GM12878 (cell line): Measurements from ENCODE around the gene IL3RA. TPM values are rescaled to one million over a fixed set of nuclear protein-coding genes. Genes with fewer than 3 reads are reported as not detected.

Experiments used
- ATAC-seq: fragments of 200-7000 bp; cut with Tn5 transposase; 3 replicates; pipeline ENCODE4 v1.9.1; 2020; ENCODE audit warnings: mild to moderate bottlenecking, moderate library complexity
- BruUV-seq: library from RNA; stranded (reverse); fragments of 400-500 nt; replicated peaks from 2 replicates; lab custom pipeline; 2021; lab: Mats Ljungman, UMichigan
- CTCF ChIA-PET: fragments of 300-600 bp; sonication (Branson Sonifier 250); formaldehyde crosslinking; extraction: SDS; loops from one replicate; lab custom pipeline; 2021; ENCODE audit warnings: inconsistent platforms; lab: Yijun Ruan, JAX
- POLR2A ChIA-PET: fragments of 350-600 bp; formaldehyde crosslinking; extraction: SDS; loops from one replicate; lab custom pipeline; 2021; ENCODE audit warnings: inconsistent platforms; lab: Charles Lee
- RAD21 ChIA-PET: fragments of 300-600 bp; sonication (Branson Sonifier 250); formaldehyde crosslinking; loops from one replicate; lab custom pipeline; 2023; ENCODE audit warnings: antibody characterized with exemption; ENCODE audit not compliant: unreplicated experiment; lab: Charles Lee
- SMC1A ChIA-PET: fragments of 300-600 bp; sonication (Branson Sonifier 250); formaldehyde crosslinking; loops from one replicate; lab custom pipeline; 2023; ENCODE audit not compliant: unreplicated experiment, uncharacterized antibody; lab: Charles Lee
- DNase-seq: peaks from one replicate; pipeline ENCODE4 v3.0.0-alpha.2; 2011; ENCODE audit warnings: low read depth, low spot score
- FAIRE-seq: peaks from 3 replicates; lab custom pipeline; 2011; peaks lifted over from hg19 to GRCh38; lab: Jason Lieb, UNC
- H2AFZ ChIP-seq: 2 replicates; pipeline ENCODE4 v1.6.0; 2011; ENCODE audit warnings: low read depth, low read length, control low read depth; ENCODE audit not compliant: control insufficient read depth
- H3K27ac ChIP-seq: 2 replicates; pipeline ENCODE4 v1.5.1; 2011; ENCODE audit warnings: control low read depth; ENCODE audit not compliant: control insufficient read depth, insufficient read depth
- H3K27me3 ChIP-seq, 2 experiments: replicated peaks in 1 of 2; 2 replicates each; pipeline versions ENCODE4 v1.6.0 to v1.6.1; 2011; ENCODE audit warnings: low read length in 1 of 2; ENCODE audit not compliant: control insufficient read depth in 2 of 2, insufficient read depth in 2 of 2
- H3K36me3 ChIP-seq, 2 experiments: 2 replicates each; pipeline ENCODE4 v1.5.1; 2011; ENCODE audit warnings: low read length in 1 of 2; ENCODE audit not compliant: control insufficient read depth in 2 of 2, insufficient read depth in 2 of 2
- H3K4me1 ChIP-seq: 2 replicates; pipeline ENCODE4 v1.6.1; 2011; ENCODE audit warnings: mild to moderate bottlenecking, low read length, moderate library complexity, mixed read lengths; ENCODE audit not compliant: control insufficient read depth, insufficient read depth
- H3K4me2 ChIP-seq: 2 replicates; pipeline ENCODE4 v1.6.0; 2011; ENCODE audit warnings: control low read depth; ENCODE audit not compliant: control insufficient read depth, insufficient read depth
- H3K4me3 ChIP-seq: fragments of 200-600 bp; sonication (generic); 2 replicates; pipeline ENCODE4 v1.5.1; 2016
- H3K79me2 ChIP-seq: 2 replicates; pipeline ENCODE4 v1.6.0; 2011; ENCODE audit warnings: low read length; ENCODE audit not compliant: control insufficient read depth, insufficient read depth
- H3K9ac ChIP-seq: 2 replicates; pipeline ENCODE4 v1.8.0; 2011; ENCODE audit warnings: low read length, control low read depth, mixed read lengths; ENCODE audit not compliant: control insufficient read depth, insufficient read depth
- H3K9me3 ChIP-seq: replicated peaks from 3 replicates; pipeline ENCODE4 v1.5.1; 2011; ENCODE audit warnings: mild to moderate bottlenecking, low read length; ENCODE audit not compliant: control insufficient read depth, insufficient read depth
- H4K20me1 ChIP-seq: 2 replicates; pipeline ENCODE4 v1.6.0; 2011; ENCODE audit not compliant: control insufficient read depth, insufficient read depth
- POLR2A ChIP-seq: IDR thresholded peaks from 2 replicates; pipeline ENCODE4 v1.6.1; 2011; ENCODE audit warnings: low read depth, mild to moderate bottlenecking, low read length
- POLR2AphosphoS5 ChIP-seq: IDR thresholded peaks from 2 replicates; pipeline ENCODE4 v1.6.1; 2011; ENCODE audit warnings: mild to moderate bottlenecking, low read length, inconsistent platforms
- WGBS: methylation state at CpG from one replicate; pipeline ENCODE4 v1.1.6; 2016; ENCODE audit warnings: low lambda C conversion rate; ENCODE audit not compliant: insufficient replicate concordance, insufficient coverage; ENCODE audit errors: missing lambda C conversion rate; 5-methylcytosine and 5-hydroxymethylcytosine counted together
- in situ Hi-C: fragments of 300-500 bp; cut with MboI; formaldehyde crosslinking; loops from 9 replicates; pipeline ENCODE4 v1.14.3; 2018; ENCODE audit warnings: mixed read lengths
- intact Hi-C: fragments of 100-400 bp; cut with micrococcal nuclease; formaldehyde crosslinking; loops from one replicate; pipeline ENCODE4 v1.14.2; 2022; ENCODE audit not compliant: unreplicated experiment
- polyA plus RNA-seq, 11 experiments: library from polyadenylated mRNA; depleted of rRNA in 4 of 11; unstranded in 6 of 11; stranded (reverse) in 5 of 11; fragments of >200 nt; fragmentation: Nextera tagmentation in 4 of 11; fragmentation: Illumina TruSeq in 1 of 11; extraction: Ambion mirVana in 4 of 11; extraction: Trizol in 1 of 11; gene quantifications; 1 replicate in 1 of 11; 2 replicates in 10 of 11; pipeline versions ENCODE4 v1.2.1 to v1.2.3, GENCODE V29; 2011 to 2016; ENCODE audit warnings: inconsistent platforms in 2 of 11, missing spikeins in 2 of 11, low read depth in 1 of 11
- total RNA-seq, 4 experiments: library from RNA; depleted of rRNA in 3 of 4; stranded (reverse); fragments of >200 nt in 3 of 4; fragmentation: Illumina TruSeq in 1 of 4; extraction: Trizol in 1 of 4; gene quantifications; 2 replicates each; pipeline versions ENCODE4 v1.2.1 to v1.2.3, GENCODE V29; 2013 to 2021
- TF ChIP-seq, protein P1 (sequence below): IDR thresholded peaks from 2 replicates; pipeline ENCODE4 v1.6.1; 2011; ENCODE audit warnings: borderline replicate concordance, low read depth, mild to moderate bottlenecking, moderate library complexity, mixed read lengths, low read length; ENCODE audit not compliant: insufficient read depth; ENCODE audit errors: extremely low read length
- TF ChIP-seq, protein P2 (sequence below): fragments of 450-650 bp; IDR thresholded peaks from 2 replicates; pipeline ENCODE4 v1.6.1; 2017; ENCODE audit warnings: mild to moderate bottlenecking, low read depth, inconsistent platforms; ENCODE audit not compliant: poor library complexity, severe bottlenecking

Gene IL3RA
- total and polyA plus RNA-seq, 10 of the 15 experiments (the other 5 are each of a cell fraction or from before 2014, with no cell fraction given): 2.1 to 31.1 (median 17.9) TPM

DNA sequence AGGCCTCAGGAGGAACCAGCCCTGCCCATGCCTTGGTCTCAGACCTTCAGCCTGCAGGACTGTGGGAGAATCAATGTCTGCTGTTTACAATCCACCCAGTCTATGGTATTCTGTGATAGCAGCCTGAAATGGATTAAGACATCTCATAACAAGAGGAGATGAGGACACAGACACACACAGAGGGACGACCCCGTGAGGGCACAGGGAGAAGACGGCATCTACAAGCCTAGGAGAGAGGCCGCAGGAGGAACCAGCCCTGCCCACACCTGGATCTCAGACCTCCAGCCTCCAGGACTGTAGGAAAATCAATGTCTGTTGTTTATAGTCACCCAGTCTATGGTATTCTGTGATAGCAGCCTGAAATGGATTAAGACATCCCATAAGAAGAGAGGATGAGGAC lies 52.1 kb downstream of the IL3RA start:
- Histone ChIP-seq H3K27me3 (no peaks in the 10 kb centered on the region), H3K36me3 (peaks cover 40 to 52% of the 10 kb centered on the region in 2 experiments), H3K27ac (no peak overlapping the region), H4K20me1 (peaks cover 19% of the 10 kb centered on the region; the same call in 1 of the 2 replicates), H3K4me2 (0 out of 2 replicates have a peak overlapping the region, but pooled peaks have one; percentile 59), H3K4me1 (peaks cover 8% of the 10 kb centered on the region; the same call in 1 of the 2 replicates), H3K9ac (no peak overlapping the region), H3K4me3 (no peak overlapping the region), H3K79me2 (peaks cover 55% of the 10 kb centered on the region), H3K9me3 (no peaks in the 10 kb centered on the region), H2AFZ (no peak overlapping the region)
- intact Hi-C loops (no loop called here), in situ Hi-C loops (no loop called here)
- CTCF ChIA-PET: no interaction called here
- no TSS peak for BruUV-seq
- TF ChIP-seq POLR2AphosphoS5: 0 out of 2 replicates have a peak, but pooled peaks have one; percentile 16
- TF ChIP-seq, protein P1, sequence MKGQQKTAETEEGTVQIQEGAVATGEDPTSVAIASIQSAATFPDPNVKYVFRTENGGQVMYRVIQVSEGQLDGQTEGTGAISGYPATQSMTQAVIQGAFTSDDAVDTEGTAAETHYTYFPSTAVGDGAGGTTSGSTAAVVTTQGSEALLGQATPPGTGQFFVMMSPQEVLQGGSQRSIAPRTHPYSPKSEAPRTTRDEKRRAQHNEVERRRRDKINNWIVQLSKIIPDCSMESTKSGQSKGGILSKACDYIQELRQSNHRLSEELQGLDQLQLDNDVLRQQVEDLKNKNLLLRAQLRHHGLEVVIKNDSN: no peak
- 98% methylated on average over 4 of the region's 4 CpGs for WGBS
- RAD21 ChIA-PET: no interaction called here
- ATAC-seq (no peak), DNase-seq (no peak), FAIRE-seq (no peak)
- SMC1A ChIA-PET: no interaction called here
- POLR2A ChIA-PET: no interaction called here

DNA sequence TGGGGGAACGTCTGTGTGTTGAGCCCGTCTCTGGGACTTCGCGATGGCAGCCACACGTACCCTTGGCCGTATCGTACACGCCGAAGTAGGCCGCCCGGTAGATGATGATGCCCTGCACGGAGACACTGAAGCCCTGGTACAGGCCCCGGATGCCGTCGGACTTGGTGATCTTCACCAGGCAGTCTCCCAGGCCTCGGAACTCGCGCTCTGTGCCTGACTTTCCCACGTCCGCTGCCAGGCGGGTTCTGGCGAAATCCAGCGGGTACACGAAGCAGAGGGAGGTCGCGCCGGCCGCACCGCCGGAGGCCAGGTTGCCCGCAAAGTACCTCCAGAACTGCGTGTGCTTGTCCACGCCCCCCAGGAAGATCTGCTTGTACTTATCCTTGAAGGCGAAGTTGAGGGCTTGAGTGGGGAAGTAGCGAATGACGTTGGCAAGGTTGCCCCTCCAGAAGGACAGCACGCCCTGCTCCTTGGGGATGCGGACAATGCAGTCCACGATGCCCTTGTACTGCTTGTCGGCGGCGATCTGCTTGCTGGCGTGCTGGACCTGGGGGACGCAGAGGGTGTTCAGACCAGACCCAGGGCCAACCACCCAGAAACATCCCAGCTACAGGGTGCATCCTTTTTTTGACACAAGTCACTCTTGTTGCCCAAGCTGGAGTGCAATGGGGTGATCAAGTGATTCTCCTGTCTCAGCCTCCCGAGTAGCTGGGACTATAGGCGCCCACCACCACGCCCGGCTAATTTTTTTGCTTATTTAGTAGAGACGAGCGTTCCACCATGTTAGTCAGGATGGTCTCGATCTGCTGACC lies 52.8 kb downstream of the IL3RA start:
- RAD21 ChIA-PET: no interaction called here
- no TSS peak for BruUV-seq
- FAIRE-seq (no peak), DNase-seq (no peak), ATAC-seq (no peak)
- in situ Hi-C loops (no loop called here), intact Hi-C loops (no loop called here)
- SMC1A ChIA-PET: no interaction called here
- H3K9ac ChIP-seq: no peak overlapping the region
- H3K27me3 ChIP-seq: no peaks in the 10 kb centered on the region
- POLR2A ChIA-PET: no interaction called here
- CTCF ChIA-PET: no interaction called here
- WGBS: 94% methylated on average over 51 of the region's 51 CpGs
- no peak overlapping the region for H3K27ac ChIP-seq
- peaks cover 62% of the 10 kb centered on the region for H3K79me2 ChIP-seq
- peaks cover 19% of the 10 kb centered on the region; the same call in 1 of the 2 replicates for H4K20me1 ChIP-seq
- no peak overlapping the region for H2AFZ ChIP-seq
- peak overlapping the region; percentile 59 for H3K4me2 ChIP-seq
- H3K4me3 ChIP-seq: no peak overlapping the region
- peaks cover 40 to 52% of the 10 kb centered on the region in 2 experiments for H3K36me3 ChIP-seq
- TF ChIP-seq POLR2A: peak; percentile 30; the same call in 1 of the 2 replicates
- TF ChIP-seq, protein P2, sequence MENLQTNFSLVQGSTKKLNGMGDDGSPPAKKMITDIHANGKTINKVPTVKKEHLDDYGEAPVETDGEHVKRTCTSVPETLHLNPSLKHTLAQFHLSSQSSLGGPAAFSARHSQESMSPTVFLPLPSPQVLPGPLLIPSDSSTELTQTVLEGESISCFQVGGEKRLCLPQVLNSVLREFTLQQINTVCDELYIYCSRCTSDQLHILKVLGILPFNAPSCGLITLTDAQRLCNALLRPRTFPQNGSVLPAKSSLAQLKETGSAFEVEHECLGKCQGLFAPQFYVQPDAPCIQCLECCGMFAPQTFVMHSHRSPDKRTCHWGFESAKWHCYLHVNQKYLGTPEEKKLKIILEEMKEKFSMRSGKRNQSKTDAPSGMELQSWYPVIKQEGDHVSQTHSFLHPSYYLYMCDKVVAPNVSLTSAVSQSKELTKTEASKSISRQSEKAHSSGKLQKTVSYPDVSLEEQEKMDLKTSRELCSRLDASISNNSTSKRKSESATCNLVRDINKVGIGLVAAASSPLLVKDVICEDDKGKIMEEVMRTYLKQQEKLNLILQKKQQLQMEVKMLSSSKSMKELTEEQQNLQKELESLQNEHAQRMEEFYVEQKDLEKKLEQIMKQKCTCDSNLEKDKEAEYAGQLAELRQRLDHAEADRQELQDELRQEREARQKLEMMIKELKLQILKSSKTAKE: no peak
- no peaks in the 10 kb centered on the region for H3K9me3 ChIP-seq
- peaks cover 8% of the 10 kb centered on the region; the same call in 1 of the 2 replicates for H3K4me1 ChIP-seq
